Stimulated activated naive CD8-positive, alpha-beta T cell treated with anti-CD3 and anti-CD28 coated beads, Interleukin-15, Interleukin-2, amounts not matched to agents 100 ng/mL and 50 ng/mL, for 24 hours (primary cell): Measurements from ENCODE around the gene C10orf95.

Source experiments
- H3K27ac Mint-ChIP-seq: one replicate; pipeline ENCODE4 v1.8.0; 2021; ENCODE audit warnings: mild to moderate bottlenecking, mixed read lengths
- H3K27me3 Mint-ChIP-seq: one replicate; pipeline ENCODE4 v1.8.0; 2021; ENCODE audit warnings: mixed read lengths
- H3K36me3 Mint-ChIP-seq: one replicate; pipeline ENCODE4 v1.8.0; 2021; ENCODE audit warnings: low read depth, mixed read lengths
- H3K4me1 Mint-ChIP-seq: one replicate; pipeline ENCODE4 v1.8.0; 2021; ENCODE audit warnings: low read depth, mixed read lengths
- H3K4me3 Mint-ChIP-seq: one replicate; pipeline ENCODE4 v1.8.0; 2021; ENCODE audit warnings: mild to moderate bottlenecking, mixed read lengths
- H3K9me3 Mint-ChIP-seq: one replicate; pipeline ENCODE4 v1.8.0; 2021; ENCODE audit warnings: mixed read lengths

Gene C10orf95

DNA sequence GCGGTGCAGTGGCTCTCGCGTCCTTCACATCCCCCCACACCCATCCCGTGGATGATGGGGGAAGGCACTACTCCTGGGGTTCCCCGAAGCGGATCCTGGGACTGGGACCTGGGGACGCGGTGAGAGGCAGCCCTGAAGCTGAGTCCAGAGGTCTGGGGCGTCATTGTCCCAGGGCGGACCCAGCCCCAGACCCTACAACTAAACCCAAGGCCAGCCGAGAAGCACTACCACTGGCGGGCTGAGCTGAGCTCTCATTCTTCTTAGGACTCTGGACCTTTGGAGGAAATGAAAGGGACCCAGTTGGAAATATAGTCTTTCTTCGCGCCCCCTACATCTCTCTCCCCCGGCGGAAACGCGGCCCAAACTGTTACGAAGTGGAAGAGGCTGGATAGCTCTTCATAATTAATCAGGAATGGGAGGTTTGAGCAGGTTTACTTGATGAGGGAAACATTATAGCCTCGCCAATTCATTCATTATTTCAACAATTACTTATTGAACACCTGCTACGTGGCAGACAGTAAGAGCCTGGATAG lies 31.1 kb downstream of the C10orf95 start:
- Mint-ChIP-seq H3K36me3 (no peaks in the 10 kb centered on the region), H3K27me3 (peaks cover 24% of the 10 kb centered on the region), H3K27ac (peak overlapping the region; percentile 90), H3K4me3 (peak overlapping the region; percentile 97), H3K9me3 (no peaks in the 10 kb centered on the region), H3K4me1 (peaks cover 41% of the 10 kb centered on the region)

DNA sequence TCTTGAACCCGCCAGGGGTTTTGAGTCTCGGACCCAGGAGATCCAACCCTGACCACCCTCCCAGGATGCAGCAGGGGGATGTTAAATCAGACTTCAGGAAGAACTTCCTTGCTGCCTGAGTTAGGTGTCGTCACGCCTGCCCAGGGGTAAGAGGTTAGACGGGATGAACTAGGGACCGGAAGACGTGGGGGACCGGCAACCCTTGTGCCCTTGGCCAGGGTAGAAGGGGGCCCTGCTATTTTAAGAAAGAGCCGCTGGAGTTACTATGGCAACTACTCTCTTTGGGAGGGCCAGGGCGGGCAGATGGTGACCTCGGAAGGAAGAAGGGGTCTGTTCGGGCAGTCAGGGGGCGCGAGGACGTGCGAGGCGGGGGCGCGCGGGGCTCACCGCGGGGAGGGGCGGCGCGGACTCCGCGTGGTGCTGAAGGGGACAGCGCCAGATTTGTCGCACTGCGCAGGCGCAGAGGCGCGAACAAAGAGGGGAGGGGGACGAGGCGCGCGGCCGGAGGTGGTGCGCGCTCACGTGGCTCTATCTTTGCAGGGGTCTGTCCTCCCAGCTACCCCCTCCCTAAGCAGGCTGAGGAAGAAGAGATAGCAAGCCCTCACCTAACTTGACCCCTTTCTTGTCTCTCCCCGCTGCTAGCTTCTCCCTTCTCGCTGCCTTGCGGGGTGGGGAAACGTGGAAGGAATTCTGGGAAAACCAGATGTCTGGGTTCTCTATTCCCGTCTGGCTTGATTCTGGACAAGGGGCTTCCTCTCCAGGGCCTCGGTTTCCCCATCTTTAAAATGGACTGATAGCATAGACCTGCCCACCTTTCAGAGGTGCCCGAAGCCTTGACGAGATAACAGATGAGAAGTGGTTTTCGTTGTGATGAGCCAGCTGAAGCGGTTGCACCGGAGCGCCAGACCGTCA lies 31.8 kb downstream of the C10orf95 start:
- H3K9me3 Mint-ChIP-seq: no peaks in the 10 kb centered on the region
- H3K27me3 Mint-ChIP-seq: peaks cover 24% of the 10 kb centered on the region
- H3K27ac Mint-ChIP-seq: no peak overlapping the region
- peak overlapping the region; percentile 97 for H3K4me3 Mint-ChIP-seq
- H3K4me1 Mint-ChIP-seq: peaks cover 41% of the 10 kb centered on the region
- no peaks in the 10 kb centered on the region for H3K36me3 Mint-ChIP-seq

GRCh38 chr10:102418622-102419268 lies 32.6 kb downstream of the C10orf95 start, which contains the start of gene PSD:
PSD (minus strand) TSS chr10:102418785; CDS start chr10:102417038, 1,747 bp downstream.
- peaks cover 41% of the 10 kb centered on the region for H3K4me1 Mint-ChIP-seq
- H3K27ac Mint-ChIP-seq: no peak within 1 kb of the TSS
- peaks cover 28% of the 10 kb centered on the region for H3K27me3 Mint-ChIP-seq
- no peaks in the 10 kb centered on the region for H3K36me3 Mint-ChIP-seq
- peak within 1 kb of the TSS; percentile 97 for H3K4me3 Mint-ChIP-seq
- no peaks in the 10 kb centered on the region for H3K9me3 Mint-ChIP-seq

- H3K9me3 Mint-ChIP-seq: no peaks in the 10 kb centered on the region
- peaks cover 35% of the 10 kb centered on the region for H3K4me1 Mint-ChIP-seq
- H3K4me3 Mint-ChIP-seq: no peak overlapping the region
- H3K27me3 Mint-ChIP-seq: peaks cover 32% of the 10 kb centered on the region
- H3K27ac Mint-ChIP-seq: no peak overlapping the region
- no peaks in the 10 kb centered on the region for H3K36me3 Mint-ChIP-seq
Measured at GRCh38 chr10:102416695-102417094, 34.6 kb downstream of the C10orf95 start.

GRCh38 chr10:102416283-102416682 lies 35.1 kb downstream of the C10orf95 start:
- Mint-ChIP-seq H3K27me3 (peaks cover 36% of the 10 kb centered on the region), H3K27ac (no peak overlapping the region), H3K36me3 (no peaks in the 10 kb centered on the region), H3K4me1 (peaks cover 38% of the 10 kb centered on the region), H3K4me3 (no peak overlapping the region), H3K9me3 (no peaks in the 10 kb centered on the region)

GRCh38 chr10:102414749-102415148 lies 36.6 kb downstream of the C10orf95 start:
- Mint-ChIP-seq H3K4me3 (no peak overlapping the region), H3K9me3 (no peaks in the 10 kb centered on the region), H3K27ac (no peak overlapping the region), H3K27me3 (peaks cover 45% of the 10 kb centered on the region), H3K4me1 (peaks cover 36% of the 10 kb centered on the region), H3K36me3 (no peaks in the 10 kb centered on the region)

- no peaks in the 10 kb centered on the region for H3K36me3 Mint-ChIP-seq
- H3K4me1 Mint-ChIP-seq: peaks cover 34% of the 10 kb centered on the region
- H3K4me3 Mint-ChIP-seq: no peak overlapping the region
- H3K9me3 Mint-ChIP-seq: no peaks in the 10 kb centered on the region
- H3K27ac Mint-ChIP-seq: no peak overlapping the region
- H3K27me3 Mint-ChIP-seq: peaks cover 49% of the 10 kb centered on the region
Measured at GRCh38 chr10:102413806-102414561, 37.4 kb downstream of the C10orf95 start.

- peaks cover 47% of the 10 kb centered on the region for H3K27me3 Mint-ChIP-seq
- no peaks in the 10 kb centered on the region for H3K36me3 Mint-ChIP-seq
- no peak overlapping the region for H3K27ac Mint-ChIP-seq
- no peaks in the 10 kb centered on the region for H3K9me3 Mint-ChIP-seq
- peaks cover 34% of the 10 kb centered on the region for H3K4me1 Mint-ChIP-seq
- no peak overlapping the region for H3K4me3 Mint-ChIP-seq
Measured at GRCh38 chr10:102413053-102413705, 38.2 kb downstream of the C10orf95 start.

- H3K27me3 Mint-ChIP-seq: peaks cover 40% of the 10 kb centered on the region
- peaks cover 36% of the 10 kb centered on the region for H3K4me1 Mint-ChIP-seq
- no peak overlapping the region for H3K4me3 Mint-ChIP-seq
- no peak overlapping the region for H3K27ac Mint-ChIP-seq
- no peaks in the 10 kb centered on the region for H3K36me3 Mint-ChIP-seq
- H3K9me3 Mint-ChIP-seq: no peaks in the 10 kb centered on the region
Measured at GRCh38 chr10:102412293-102412692, 39.0 kb downstream of the C10orf95 start.

GRCh38 chr10:102411341-102412255 lies 39.7 kb downstream of the C10orf95 start:
- H3K36me3 Mint-ChIP-seq: no peaks in the 10 kb centered on the region
- peak overlapping the region; percentile 85 for H3K27ac Mint-ChIP-seq
- peaks cover 36% of the 10 kb centered on the region for H3K27me3 Mint-ChIP-seq

GRCh38 chr10:102410429-102411073 lies 40.8 kb downstream of the C10orf95 start:
- Mint-ChIP-seq H3K4me1 (peaks cover 36% of the 10 kb centered on the region), H3K4me3 (peak overlapping the region; percentile 83), H3K27ac (peak overlapping the region; percentile 85), H3K9me3 (no peaks in the 10 kb centered on the region), H3K36me3 (no peaks in the 10 kb centered on the region), H3K27me3 (peaks cover 29% of the 10 kb centered on the region)

More at GRCh38 chr10:102411341-102412255, 39.7 kb downstream of the C10orf95 start:
- peaks cover 36% of the 10 kb centered on the region for H3K4me1 Mint-ChIP-seq
- no peaks in the 10 kb centered on the region for H3K9me3 Mint-ChIP-seq
- H3K4me3 Mint-ChIP-seq: peak overlapping the region; percentile 74

DNA sequence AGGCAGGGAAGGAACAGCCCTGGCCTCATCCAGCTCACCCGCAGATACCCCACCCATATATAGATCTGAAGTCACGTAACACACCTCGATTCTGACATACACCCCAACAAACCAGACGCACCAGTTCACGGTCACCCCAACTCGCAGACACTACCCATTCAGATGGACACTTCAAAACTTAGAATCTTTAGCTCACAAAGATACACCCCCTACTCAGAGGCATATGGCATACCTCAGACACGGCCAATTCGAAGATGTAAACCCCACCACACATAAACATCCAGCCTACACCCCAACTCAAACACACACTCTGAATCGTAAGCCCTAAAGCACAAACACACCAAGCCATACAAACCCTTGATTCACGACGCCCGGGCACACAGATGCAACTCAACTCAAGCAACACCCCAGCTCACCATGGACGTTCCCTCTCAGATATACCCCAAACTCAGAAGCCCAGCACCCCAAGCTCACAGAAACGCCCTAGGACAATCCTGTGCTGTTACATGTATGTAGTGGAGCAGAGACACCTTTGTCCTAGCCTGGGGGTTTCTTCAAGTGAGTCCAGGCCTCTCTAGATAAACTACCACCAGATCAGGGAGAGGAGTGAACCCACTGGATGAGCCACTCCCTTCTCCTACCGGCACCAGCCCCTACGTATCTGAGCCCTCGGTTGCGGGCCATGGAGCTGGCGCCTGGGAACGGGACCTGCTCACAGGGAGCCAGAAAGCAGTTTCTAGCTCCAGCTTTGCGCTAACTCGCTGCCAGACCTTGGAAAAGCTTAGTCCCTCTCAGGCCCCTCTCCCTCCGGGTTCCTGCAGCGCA lies 41.5 kb downstream of the C10orf95 start:
- Mint-ChIP-seq H3K4me3 (peak overlapping the region; percentile 83), H3K27ac (peak overlapping the region; percentile 82), H3K36me3 (no peaks in the 10 kb centered on the region), H3K9me3 (no peaks in the 10 kb centered on the region), H3K27me3 (peaks cover 28% of the 10 kb centered on the region), H3K4me1 (peaks cover 36% of the 10 kb centered on the region)
